Measurements from ENCODE around the gene TTC21A. TPM values are rescaled to one million over a fixed set of nuclear protein-coding genes. Genes with fewer than 3 reads are reported as not detected.

Gene TTC21A
- total RNA-seq, 1 donor from 2014 or later = 1.2 TPM

DNA sequence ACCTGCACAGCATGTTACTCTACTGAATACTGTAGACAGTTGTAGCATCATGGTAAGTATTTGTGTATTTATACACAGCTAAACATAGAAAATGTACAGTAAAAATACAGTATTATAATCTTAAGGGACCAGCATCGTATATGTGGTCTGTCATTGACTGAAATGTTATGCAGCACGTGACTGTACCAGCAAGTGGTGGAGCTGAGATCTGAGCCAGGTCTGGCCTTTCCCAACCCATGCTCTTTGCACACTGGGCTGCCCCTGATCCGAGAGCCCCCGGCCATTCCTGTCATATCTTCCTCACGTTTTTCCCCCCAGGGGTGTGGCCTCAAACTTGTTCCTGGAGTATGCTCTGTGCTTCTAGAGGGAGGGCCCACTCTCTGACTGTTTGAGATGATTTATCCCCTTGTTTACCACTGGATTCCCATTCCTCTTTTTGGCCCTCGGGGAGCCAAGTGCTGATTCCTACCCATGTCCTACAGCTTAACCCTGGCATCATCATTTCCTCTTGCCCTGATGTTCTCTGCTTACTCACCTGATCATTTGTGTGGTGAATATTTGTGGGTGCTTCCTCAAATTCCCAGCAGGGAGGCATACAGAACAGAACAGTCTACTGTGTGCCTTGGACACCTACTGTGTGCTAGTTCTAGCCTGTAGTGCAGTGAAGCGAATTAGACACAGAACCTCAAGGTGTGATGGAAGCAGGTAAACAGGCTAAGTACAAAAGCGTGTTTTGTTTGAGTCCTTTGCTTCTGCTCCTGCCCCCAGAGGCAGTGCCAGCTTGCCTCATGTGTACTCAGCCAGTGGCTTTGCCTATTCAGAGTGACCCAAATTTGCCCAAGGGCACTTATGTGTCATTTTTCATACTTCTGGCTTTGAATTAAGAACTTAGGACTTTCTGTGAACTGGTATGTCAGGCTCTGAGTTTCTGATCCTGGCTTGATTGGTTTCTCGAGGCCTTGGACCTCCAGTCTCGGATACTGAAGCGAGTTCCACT, 24.9 kb downstream of the TTC21A start:
- DNase-seq (ENCODE audit: missing footprints) = no peak
- no peak for ATAC-seq
- intact Hi-C loops (cut with DNase I) = no loop called here

DNA sequence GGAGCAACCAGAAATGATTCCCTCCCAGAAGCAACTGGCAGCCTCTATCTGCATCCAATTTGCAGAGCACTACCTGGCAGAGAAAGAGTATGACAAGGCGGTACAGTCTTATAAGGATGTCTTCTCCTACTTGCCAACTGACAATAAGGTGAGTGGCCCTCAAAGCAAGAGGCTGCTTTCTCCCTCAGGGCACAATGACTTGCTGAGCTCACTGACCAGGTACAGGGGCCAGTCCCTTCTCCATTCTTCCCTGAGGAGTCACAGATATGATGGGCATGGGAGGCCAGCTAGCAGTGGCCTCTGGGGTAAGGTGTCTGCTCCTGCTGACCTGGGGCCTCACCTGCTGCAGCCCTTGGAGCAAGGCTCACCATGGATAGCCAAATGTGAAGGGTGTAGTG, 25.6 kb downstream of the TTC21A start:
- DNase-seq (ENCODE audit: missing footprints) = no peak
- intact Hi-C loops (cut with DNase I) = no loop called here
- ATAC-seq = no peak

DNA sequence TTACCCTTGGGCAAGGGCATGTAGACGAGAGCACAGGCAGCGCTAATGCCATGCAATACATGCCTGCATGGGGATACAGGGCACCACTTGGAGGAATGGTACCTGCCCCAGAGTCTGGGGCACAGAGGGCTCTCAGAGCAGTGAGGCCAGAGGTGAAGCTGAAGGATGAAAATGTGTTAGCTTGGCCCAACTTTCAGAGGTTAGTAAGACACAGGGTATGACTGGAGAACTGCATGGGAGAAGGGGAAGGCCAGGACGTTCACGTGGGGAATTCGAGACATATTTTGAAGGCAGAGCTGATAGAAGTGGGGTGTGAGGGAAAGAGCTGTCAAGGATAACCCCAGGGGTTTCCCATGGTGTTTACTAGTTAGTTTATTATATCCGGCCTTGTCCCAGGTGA, 26.3 kb downstream of the TTC21A start:
- DNase-seq (ENCODE audit: missing footprints) (no peak), ATAC-seq (no peak)

DNA sequence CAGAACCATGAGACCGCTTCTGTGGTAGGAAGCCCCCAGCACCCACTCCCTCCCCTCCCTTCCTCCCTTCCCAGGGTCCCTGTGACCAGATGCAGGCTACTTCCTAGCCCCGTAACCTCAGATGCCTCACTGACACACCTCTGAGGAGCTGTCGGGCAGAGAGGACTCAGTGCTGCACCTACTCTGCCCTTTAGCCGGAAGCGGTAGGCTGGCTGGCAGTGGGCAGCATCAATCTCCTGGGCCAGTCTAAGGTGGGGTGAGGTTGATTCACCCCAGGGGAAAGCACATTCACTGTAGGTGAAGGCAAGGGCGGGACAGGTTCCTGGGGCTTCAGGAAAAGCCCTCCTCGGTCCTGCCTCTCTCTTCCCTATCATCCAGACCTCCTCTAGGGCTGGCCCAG, 26.8 kb downstream of the TTC21A start:
- DNase-seq (ENCODE audit: missing footprints) (no peak), ATAC-seq (no peak)
- intact Hi-C loops (cut with DNase I) = no loop called here

More for the DNA sequence above, 26.3 kb downstream of the TTC21A start:
- intact Hi-C loops (cut with DNase I) = no loop called here

- DNase-seq (ENCODE audit: missing footprints) (no peak), ATAC-seq (peak; percentile 43)
- intact Hi-C loops (cut with DNase I) = loop anchor here (5.0 kb wide), 1 partner anchor 42 kb away; no protein-coding TSS in a partner anchor
These were observed 27.8 kb downstream of the TTC21A start for GRCh38 chr3:39135170-39135805.

- no peak for DNase-seq (ENCODE audit: missing footprints)
- intact Hi-C loops (cut with DNase I) = loop anchor here (5.0 kb wide), 1 partner anchor 41 kb away; no protein-coding TSS in a partner anchor
- ATAC-seq = no peak
These were observed 29.3 kb downstream of the TTC21A start for GRCh38 chr3:39136533-39137434.

DNA sequence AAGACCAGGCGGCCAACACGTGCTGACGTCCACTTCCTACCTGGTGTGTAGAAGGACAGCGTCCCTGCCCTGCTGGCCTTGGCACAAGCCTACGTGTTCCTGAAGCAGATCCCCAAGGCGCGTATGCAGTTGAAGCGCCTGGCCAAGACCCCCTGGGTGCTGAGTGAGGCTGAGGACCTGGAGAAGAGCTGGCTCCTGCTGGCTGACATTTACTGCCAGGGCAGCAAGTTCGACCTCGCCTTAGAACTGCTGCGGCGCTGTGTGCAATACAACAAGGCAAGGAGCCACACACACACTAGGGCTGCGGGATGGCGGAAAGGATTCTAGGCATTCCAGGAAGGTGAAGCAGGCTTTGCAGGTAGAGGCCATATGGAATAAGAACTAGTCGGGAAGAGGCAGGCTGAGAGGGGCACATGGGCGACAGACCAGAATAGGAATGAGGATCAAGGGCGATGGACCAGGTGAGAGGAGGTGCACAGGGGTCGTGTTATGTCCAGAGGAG, 30.0 kb downstream of the TTC21A start:
- intact Hi-C loops (cut with DNase I) = loop anchor here (5.0 kb wide), 1 partner anchor 40 kb away; no protein-coding TSS in a partner anchor
- ATAC-seq = no peak
- no peak for DNase-seq (ENCODE audit: missing footprints)

DNA sequence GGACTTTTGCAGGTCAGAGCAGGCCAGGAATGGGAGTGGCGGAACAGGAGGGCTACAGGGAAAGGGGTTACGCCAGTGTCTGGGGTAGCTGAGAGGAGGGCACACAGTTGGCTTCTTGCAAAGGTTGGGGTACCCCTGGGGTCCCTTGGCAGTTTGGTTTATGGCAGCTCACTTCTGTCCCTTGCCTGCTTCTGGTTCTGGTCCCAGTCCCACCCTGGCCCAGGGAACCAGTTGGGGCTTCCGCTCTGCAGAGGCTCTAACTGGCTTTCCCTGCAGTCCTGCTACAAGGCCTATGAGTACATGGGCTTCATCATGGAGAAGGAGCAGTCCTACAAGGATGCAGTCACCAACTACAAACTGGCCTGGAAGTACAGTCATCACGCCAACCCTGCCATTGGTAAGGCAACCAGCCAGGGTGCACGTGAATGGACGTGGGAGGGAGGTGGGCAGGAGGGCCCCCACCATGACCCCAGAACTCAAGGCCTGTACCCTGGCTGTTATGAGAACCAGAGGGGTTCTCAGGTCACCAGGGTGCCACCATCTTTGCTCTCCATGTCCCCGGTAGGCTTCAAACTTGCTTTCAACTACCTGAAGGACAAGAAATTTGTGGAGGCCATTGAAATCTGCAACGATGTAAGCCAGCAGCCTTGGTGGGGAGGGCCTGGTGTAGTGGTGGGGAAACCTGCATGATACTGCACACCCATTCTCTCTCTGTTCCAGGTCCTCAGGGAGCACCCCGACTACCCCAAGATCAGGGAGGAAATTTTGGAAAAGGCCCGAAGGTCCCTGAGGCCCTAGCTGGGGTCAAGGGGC, 30.7 kb downstream of the TTC21A start:
- intact Hi-C loops (cut with DNase I) = loop anchor here (5.0 kb wide), 1 partner anchor 39 kb away; no protein-coding TSS in a partner anchor
- ATAC-seq = no peak
- no peak for DNase-seq (ENCODE audit: missing footprints)

GRCh38 chr3:39138804-39139415, 31.4 kb downstream of the TTC21A start:
- ATAC-seq = peak; percentile 55
- DNase-seq (ENCODE audit: missing footprints) = peak; percentile 82
- intact Hi-C loops (cut with DNase I) = loop anchor here (5.0 kb wide), 1 partner anchor 38 kb away; no protein-coding TSS in a partner anchor

GRCh38 chr3:39139442-39139841, 32.0 kb downstream of the TTC21A start:
- intact Hi-C loops (cut with DNase I) = loop anchor here (5.0 kb wide), 1 partner anchor 38 kb away; no protein-coding TSS in a partner anchor
- no peak for ATAC-seq
- no peak for DNase-seq (ENCODE audit: missing footprints)

GRCh38 chr3:39140341-39140971, 33.0 kb downstream of the TTC21A start:
- no peak for ATAC-seq
- intact Hi-C loops (cut with DNase I) = no loop called here
- DNase-seq (ENCODE audit: missing footprints) = no peak

- intact Hi-C loops (cut with DNase I) = no loop called here
- ATAC-seq = peak; percentile 45
- no peak for DNase-seq (ENCODE audit: missing footprints)
These were observed 33.9 kb downstream of the TTC21A start for GRCh38 chr3:39141171-39141995.

DNA sequence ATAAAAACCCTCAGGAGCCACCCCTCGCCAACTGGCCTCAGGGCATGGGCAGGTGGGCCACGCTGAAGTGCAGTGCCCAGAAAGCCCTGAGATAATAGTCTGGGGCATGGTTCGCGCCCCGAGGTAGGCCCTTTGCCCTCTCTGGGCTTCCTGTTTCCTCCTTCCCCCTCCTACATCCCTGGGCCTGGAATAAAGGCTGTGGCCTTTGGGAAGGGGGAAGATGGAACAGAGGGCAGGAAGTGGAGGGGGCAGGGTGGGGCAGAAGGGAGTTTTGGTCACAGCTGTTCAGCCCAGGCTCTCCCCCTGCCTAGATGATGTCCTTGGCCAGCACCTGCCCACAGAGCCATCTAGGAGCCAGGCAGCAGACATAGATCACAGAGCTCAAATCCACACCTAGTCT, 34.6 kb downstream of the TTC21A start:
- DNase-seq (ENCODE audit: missing footprints) = no peak
- intact Hi-C loops (cut with DNase I) = no loop called here
- ATAC-seq = peak; percentile 15

GRCh38 chr3:39143051-39143885, 35.8 kb downstream of the TTC21A start:
- DNase-seq (ENCODE audit: missing footprints) (no peak), ATAC-seq (no peak)
- intact Hi-C loops (cut with DNase I) = no loop called here

DNA sequence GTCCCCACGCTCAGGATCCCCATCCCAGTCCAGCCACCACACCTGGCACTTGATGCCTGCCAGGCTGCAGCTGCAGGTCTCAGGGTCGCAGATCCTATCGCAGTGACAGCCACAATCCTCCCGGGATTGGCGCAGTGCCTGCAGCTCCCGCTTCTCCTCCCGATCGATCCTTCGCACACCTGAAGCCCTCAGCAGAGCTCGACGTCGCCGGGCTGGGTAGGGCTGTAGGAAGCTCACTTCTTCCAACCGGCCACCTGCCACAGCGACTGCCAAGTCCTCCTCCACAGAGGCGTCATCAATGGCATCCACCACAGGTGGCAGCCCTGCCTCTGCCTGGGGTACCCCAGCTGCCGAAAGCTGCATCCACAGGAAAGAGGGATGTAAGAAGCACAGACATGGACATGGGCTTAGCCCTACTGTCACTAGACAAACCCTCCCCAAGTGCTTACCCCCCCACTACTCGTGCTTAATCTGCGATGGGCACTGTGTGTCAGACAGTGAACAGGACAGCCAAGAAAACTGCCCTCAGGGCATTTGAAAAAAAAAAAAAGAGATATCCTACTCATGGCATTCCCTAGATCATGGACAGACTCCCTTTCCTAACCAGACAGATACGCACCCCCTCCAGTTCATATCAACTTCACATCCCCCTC, 36.7 kb downstream of the TTC21A start:
- ATAC-seq (no peak), DNase-seq (ENCODE audit: missing footprints) (no peak)
- intact Hi-C loops (cut with DNase I) = no loop called here

Measured in Right ventricle myocardium inferior (tissue), 1 donor.